Measurements from ENCODE around the gene PLCB1.
A peak's percentile ranks its signal among the peaks of the same experiment; 100 is the strongest.
"Not testable (repeated sequence)": the region's sequence is repeated elsewhere in the genome, so short reads cannot be mapped to it uniquely, and the experiment has no call there.

Gene PLCB1

GRCh38 chr20:8413691-8414090 is 281.6 kb downstream of the PLCB1 start:
- no peak for DNase-seq

GRCh38 chr20:8414586-8415274 is 282.7 kb downstream of the PLCB1 start:
- no peak for DNase-seq

- no peak for DNase-seq
These were observed 289.9 kb downstream of the PLCB1 start for GRCh38 chr20:8421981-8422380.

- no peak for DNase-seq
These were observed 291.4 kb downstream of the PLCB1 start for GRCh38 chr20:8423482-8423881.

GRCh38 chr20:8424010-8424409 is 291.9 kb downstream of the PLCB1 start:
- no peak for DNase-seq

GRCh38 chr20:8425016-8425415 is 292.9 kb downstream of the PLCB1 start:
- no peak for DNase-seq

- no peak for DNase-seq
These were observed 293.7 kb downstream of the PLCB1 start for GRCh38 chr20:8425802-8426201.

GRCh38 chr20:8427419-8428040 is 295.5 kb downstream of the PLCB1 start:
- DNase-seq: peak; percentile 86 to 88

- no peak for DNase-seq
These were observed 296.9 kb downstream of the PLCB1 start for GRCh38 chr20:8428988-8429387.

GRCh38 chr20:8431538-8432434 is 299.7 kb downstream of the PLCB1 start:
- no peak for DNase-seq

- no peak for DNase-seq
These were observed 300.5 kb downstream of the PLCB1 start for GRCh38 chr20:8432435-8433148.

GRCh38 chr20:8433291-8433690 is 301.2 kb downstream of the PLCB1 start:
- DNase-seq: no peak

- peak; percentile 86 to 90 for DNase-seq
These were observed 302.3 kb downstream of the PLCB1 start for GRCh38 chr20:8434326-8434876.

GRCh38 chr20:8435285-8436035 is 303.4 kb downstream of the PLCB1 start:
- peak; percentile 50 to 57 for DNase-seq

GRCh38 chr20:8436938-8437337 is 304.9 kb downstream of the PLCB1 start:
- not testable (repeated sequence) for DNase-seq

GRCh38 chr20:8438748-8439147 is 306.7 kb downstream of the PLCB1 start:
- no peak for DNase-seq

- no peak for DNase-seq
These were observed 311.5 kb downstream of the PLCB1 start for GRCh38 chr20:8443464-8444072.

- DNase-seq: no peak
These were observed 315.4 kb downstream of the PLCB1 start for GRCh38 chr20:8447262-8448120.

GRCh38 chr20:8449123-8449522 is 317.1 kb downstream of the PLCB1 start:
- no peak for DNase-seq

GRCh38 chr20:8454137-8454712 is 322.2 kb downstream of the PLCB1 start:
- DNase-seq: peak; percentile 78 to 79
